Erythroblast (primary cell): ENCODE data around the gene AR.

Source experiments
- GATA1 ChIP-seq: IDR thresholded peaks from 2 replicates; pipeline ENCODE4 v1.6.1; 2011; ENCODE audit warnings: low read depth, mild to moderate bottlenecking, control low read depth, low read length, moderate library complexity
- POLR2A ChIP-seq: IDR thresholded peaks from 2 replicates; pipeline ENCODE4 v1.6.1; 2011; ENCODE audit warnings: mild to moderate bottlenecking, low read length

DNA sequence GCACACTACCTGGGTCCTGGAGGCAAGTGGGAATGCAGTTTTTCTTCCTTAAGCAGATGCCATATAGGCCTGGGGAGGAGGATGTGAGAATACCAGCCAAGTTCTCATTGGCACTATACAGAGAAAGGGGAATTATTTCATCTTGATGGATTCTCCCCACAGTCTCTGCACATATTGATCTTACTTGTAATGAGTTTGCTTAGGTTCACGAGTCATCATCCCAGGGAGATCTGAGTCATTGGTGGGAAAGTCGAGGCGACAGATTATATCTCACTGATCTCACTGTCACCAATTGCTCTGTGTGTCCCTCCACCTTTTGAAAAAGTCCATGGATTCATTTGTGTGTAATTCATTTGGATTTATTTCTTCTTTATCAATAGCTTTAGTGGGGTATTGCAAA is 156.8 kb downstream of the AR start:
- no peak for TF ChIP-seq POLR2A
- TF ChIP-seq GATA1 = no peak
